Measurements from ENCODE around the gene LEFTY1. TPM values are rescaled to one million over a fixed set of nuclear protein-coding genes. Genes with fewer than 3 reads are reported as not detected.

Gene LEFTY1
- polyA plus RNA-seq, 4 donors = 2.5 to 9.3 (median 6.0) TPM

DNA sequence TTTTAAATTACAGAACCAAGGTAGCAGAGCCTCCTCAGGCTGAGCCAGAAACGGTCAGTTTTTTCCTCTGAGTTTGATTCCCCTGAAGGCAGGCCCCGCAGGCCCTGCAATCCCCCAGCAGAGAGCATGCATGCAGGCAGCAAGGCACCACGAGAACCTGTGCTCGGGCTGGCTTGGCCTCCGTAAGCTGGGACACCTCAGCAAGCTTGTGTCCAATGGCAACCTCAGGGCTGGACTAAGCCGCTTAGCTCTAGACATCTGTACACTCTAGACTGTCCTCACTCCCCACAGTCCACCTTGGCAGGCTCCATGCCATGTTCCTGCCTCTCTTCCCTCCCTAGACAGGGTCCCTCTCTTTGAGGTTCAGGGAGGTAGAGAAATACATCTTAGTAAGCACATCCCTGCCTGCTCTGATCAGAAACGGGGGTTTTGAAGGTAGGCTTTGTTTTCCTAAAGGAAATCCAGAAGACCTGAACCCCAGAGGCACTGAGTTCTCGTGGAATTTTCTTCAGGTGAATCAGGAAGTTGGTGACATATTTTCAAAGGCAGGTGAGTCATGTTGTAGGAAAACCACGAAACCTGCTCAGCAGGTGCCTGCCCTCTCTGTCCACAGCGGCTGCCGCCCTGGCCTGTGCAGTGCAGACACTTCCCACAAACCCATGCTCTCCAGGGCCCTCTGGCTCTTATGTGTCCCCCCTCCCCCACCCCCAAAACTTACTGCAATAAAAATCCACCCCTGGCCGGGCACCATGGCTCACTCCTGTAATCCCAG lies 13.7 kb downstream of the LEFTY1 start:
- DNase-seq (ENCODE audit: low read depth in 4 of 4, low spot score in 2 of 4) = no peak

DNA sequence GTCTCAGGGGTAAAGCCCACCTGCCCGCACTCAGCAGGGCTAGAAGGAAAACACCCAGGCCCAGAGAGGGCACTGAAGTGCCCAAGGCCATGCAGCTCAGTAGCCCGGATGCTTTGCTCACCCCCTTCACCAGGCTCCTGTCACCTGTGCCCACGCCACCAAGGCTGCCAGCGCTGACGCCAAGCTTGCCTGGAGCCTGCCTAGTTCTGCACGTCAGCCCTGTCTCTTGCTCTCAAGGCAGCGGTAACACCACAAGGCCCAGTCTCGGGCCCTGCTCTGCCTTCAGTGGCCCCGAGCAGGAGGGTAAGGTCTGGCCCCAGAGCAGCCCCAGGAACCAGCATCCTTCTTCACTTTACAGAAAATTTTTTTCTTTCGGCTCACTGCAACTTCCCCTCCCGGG lies 14.5 kb downstream of the LEFTY1 start:
- no peak for DNase-seq (ENCODE audit: low read depth in 4 of 4, low spot score in 2 of 4)

DNA sequence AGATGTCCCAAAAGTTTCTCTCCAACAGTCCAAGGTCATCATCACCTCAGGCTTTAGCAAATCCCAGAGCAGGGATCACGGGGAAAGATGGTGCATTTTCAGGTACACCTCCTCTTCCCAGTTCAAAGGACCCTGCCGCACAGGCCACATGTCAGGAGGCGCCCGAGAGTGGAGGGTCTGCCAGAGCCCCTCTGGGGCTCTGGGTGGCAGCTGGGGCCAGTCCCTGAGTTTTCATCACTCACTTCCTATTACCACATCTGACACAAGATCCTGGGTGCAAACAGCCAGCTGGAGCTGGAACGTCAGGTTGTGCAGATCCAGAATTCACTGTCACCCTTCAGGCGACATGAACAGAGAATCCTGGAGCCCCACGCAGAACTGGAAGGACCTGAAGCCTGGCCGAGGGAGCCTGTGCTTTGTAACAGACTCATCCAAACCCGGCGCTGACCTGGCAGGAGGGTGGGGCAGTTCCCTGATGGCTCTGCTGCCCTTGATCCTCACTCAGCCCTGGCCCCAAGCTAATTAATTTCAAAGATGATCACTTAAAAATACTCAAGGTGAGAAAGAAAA lies 15.6 kb downstream of the LEFTY1 start:
- DNase-seq (ENCODE audit: low read depth in 4 of 4, low spot score in 2 of 4) = no peak

DNA sequence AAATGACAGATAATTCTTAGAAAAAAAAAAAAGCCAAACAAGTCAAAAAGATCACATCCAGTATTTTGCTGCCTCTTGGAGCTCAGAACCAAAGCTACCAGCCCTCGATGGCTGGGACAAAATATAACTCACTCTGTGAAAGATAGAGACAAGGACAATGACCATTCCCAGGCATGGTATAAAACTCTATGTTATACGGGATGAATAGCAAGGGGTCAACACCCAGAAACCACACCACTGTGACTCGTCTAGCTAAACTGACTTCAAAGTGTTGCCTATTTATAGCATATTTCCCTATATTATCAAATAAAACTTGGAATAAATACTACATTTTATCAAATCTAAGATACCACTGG lies 16.9 kb downstream of the LEFTY1 start:
- no peak for DNase-seq (ENCODE audit: low read depth in 4 of 4, low spot score in 2 of 4)

DNA sequence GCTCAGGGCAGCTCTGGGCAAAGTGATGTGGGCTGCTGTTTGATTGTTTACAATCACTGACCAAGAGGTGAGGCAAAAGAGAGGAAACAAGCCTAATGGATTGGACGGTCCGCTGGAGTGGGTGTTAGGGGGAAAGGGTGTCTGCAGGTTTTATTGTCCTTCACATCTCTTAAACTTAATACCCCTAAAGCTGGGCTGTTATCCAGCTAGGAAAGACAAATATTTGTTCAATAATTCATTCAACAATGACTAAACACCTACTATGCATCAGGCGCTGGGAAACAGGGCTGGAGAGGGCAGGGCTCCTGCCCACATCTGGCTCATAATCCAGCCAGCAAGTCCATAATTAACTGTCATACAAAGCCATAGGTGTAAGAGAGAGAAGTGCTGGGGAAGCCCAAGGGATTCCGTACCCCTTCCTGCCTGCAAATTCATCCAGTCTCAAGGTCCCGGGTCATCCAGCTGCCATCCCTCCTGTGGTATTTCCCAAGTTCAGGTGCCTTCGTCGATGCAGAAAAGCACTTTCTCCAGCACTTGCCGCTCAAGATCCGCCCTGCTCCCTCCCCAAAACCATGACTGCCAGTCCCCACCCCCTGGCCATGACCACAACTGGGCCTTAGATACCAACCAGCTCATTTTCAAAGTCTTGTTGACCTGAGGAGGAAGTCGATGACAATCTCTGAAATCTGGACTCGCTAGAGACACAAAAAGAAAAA lies 17.4 kb downstream of the LEFTY1 start:
- DNase-seq (ENCODE audit: low read depth in 4 of 4, low spot score in 2 of 4) = no peak

DNA sequence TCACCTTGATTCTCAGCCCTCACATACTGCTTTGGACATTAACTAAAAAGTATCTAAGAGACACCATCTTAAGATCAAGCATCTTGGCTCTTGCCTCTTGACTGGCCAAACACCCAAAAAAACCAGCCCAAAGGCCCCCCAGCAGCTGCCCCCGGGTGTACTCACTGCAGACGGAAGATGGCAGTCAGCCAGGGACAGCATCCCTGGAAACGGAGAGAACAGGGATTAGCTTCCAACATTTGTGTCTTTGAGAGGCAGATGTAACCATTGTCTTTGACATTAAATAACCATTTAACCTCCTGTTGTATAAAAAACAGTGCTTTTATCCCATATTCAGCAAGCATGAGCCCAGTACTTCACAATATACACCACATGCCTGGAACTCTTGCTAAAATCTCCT lies 18.0 kb downstream of the LEFTY1 start:
- DNase-seq (ENCODE audit: low read depth in 4 of 4, low spot score in 2 of 4) = no peak

DNA sequence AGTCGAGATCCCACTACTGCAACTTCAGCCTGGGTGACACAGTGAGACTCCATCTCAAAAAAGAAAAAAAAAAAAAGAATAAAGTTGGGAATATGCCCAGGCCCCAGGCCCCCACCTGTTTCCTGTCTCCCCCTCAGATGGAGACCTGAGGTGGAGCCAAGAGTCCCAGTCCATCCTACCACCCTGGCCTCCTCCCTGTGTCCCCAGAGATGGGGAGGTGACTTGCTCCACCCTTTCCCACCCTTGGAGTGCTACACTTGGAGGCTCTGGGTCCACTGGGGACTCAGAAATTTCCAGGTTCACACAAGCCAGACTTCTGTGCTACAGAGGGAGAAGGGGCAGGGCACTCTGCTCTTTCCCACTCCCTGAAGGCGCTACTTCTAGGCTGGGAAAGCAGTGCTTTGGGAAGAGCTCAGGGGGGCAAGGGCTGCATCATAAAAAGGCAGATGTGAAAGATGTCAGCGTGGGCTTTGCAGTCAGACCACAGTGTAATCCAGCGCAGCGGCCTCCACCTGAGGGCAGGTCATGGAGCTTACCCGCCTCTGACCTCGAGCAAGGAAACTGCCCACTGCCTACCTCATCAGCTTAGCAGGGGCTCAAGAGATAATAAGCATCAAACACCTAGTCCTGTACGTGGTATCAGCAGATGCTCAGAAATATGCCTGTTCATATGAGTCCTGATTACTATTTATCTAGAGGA lies 20.2 kb downstream of the LEFTY1 start:
- DNase-seq (ENCODE audit: low read depth in 4 of 4, low spot score in 2 of 4) = no peak

DNA sequence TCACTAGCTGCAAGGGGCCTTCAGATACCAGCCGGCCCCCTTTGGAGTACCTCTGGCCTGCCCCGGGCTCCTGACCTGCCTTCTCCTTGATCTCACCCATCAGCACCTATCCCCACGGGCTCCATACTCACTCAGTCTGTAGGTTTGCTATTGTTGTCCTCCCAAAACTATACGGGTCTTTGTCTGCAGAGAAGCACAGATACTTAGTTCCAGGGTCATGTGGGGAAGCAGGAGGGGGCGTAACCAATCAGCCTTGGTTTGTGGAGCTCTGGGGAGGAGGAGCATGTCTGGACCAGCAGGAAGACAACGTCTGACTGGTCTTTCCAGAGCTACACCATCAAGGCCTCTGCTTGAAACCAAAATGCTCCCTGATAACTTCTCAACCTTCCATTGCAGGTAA lies 22.0 kb downstream of the LEFTY1 start:
- DNase-seq (ENCODE audit: low read depth in 4 of 4, low spot score in 2 of 4) = no peak

DNA sequence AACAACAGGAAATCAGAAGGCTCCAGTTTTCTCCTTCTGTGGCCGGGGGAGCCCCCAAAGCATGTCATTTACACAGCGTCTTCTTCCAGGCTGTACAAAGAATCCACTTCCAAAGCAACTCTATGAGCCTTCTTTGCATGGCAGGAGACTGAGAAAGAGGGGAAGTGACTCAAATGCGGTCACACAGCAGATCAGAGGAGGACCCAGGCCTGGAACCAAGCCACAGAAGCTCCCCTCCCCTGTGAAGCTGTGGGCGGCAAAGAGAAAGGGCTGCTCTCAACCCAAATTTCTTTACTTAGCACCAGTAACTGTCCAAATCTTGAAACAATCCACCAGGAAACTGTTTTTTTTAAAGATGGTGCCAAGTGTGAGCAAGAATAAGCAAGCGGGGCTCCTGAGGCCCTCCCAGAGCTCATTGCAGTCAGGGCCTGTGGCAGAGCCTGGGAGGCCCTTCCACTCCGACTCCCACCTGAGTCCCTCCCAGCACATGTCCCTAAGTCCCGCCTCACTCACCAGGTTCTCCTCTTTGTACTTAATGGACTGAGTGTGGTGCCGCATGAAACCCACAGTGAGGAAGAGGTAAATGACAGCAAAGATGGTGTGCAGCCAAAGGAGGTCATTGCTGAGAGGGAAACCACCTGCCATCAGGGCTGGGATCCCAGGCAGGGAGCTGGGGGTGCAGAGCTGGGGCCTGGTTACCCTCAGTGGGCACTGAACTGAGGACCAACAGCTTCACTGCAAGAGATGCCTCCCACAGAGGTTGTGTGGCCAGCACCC lies 22.7 kb downstream of the LEFTY1 start:
- no peak for DNase-seq (ENCODE audit: low read depth in 4 of 4, low spot score in 2 of 4)

DNA sequence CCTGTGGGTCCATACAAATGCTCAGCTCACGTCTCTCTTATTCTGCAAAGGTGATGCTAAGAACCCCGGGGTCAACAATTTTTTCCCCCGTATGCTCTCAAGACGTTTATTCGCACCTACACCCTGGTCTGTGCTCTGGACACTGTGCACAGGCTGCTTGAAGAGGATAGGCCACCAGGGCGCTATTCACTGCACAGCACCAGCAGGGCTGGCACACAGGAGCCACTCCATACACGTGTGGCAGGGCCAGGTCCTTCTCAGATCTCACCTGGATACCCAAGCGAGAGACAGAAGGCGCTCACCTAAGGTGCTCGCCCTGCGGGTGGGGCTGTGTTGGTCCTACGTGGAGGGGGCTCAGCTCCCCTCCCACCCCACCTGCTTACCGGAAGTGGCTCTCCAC lies 23.4 kb downstream of the LEFTY1 start:
- DNase-seq (ENCODE audit: low read depth in 4 of 4, low spot score in 2 of 4) = no peak

DNA sequence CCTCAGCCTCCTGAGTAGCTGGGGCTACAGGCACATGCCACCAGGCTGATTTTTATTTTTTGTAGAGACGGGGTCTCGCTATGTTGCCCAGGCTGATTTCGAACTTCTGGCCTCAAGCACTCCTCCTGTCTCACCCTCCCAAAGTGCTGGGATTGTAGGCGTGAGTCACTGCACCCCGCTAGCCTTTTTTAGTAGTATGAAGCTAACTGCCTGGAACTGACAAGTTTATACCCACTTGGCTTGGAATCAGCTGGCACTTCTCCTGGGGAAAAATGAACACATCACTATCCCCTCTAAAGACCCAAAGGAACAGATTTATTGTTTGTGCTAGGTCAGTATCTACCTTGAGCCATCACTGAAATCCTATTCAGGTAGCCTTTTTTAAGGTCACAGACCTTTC lies 25.8 kb downstream of the LEFTY1 start:
- no peak for DNase-seq (ENCODE audit: low read depth in 4 of 4, low spot score in 2 of 4)

DNA sequence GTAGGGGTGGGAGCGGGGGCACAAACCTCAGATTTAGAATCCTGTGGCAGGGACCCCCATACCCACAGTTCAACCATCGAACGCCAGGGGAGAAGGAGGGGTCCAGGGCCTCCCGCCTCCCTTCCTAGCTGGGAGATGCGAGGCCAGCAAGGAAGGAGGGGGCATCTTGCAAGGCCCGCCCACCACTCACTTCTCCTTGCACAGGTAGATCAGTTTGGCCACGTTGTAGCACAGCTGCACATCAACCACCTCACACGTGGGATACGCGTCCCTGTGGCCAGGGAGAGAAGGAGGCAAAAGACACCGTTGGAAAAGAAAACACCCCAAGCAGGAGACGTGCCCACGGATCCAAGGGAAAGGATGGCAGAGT lies 26.4 kb downstream of the LEFTY1 start:
- no peak for DNase-seq (ENCODE audit: low read depth in 4 of 4, low spot score in 2 of 4)

DNA sequence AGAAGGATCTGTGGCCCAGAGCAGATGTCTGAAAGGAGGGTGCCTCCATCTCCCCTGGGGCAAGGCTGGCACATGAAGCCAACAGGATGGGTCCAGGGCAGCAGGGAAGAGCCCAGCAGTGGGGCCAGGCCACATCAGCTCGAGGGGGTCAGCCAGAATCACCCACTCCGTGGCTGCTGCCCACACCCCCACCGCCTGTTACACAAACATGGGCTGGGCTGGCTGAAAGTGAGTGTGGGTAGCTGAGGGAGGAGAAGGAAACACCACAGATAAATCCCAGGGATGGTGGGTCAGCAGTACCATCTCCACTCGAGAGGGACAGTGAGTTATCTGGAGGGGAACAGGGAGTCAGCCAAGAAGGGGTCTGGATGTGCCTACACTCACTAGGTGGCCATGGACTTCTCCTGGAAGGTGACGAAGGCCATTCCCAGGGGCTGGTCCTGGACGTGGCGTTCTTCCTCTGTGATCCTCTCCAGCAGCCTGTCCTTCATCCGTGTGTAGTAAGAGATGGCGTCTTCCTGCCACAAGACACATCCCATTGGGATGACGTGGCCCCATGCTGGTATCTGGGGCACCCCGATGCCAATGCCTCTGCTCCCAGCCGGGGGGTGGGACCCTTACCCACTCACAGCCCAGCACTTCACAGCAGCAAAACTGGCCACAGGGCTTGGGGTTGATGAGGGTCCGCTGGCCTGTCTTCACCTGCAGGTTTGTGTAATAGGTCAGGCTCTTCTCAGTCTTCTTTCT lies 26.9 kb downstream of the LEFTY1 start:
- DNase-seq (ENCODE audit: low read depth in 4 of 4, low spot score in 2 of 4) = no peak

DNA sequence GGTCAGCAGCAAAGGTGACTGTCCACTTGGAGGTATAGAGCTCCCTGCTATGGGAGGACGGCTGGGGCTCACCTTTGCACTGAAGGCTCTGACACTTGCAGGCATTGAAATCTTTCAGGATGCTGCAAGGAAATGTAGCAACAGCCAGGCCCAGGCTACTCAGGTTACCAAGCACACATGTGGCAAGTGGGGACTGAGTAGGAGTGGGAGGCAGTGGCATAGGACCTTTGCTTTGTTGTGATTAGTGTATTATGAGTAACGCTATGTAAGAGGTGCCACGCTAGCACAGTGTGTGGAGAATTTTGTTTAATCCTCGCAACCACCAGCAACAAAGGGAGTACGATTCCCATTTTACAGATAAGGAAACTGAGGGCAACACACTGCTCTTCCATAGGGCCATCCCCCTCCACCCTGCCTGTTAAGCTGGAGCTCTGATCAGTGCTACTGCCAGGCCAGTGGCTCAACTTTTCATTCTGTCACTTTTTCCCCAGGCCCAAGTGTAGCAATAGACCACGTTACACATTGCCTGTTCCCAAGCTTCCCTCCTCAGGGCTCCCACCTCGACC lies 28.0 kb downstream of the LEFTY1 start:
- no peak for DNase-seq (ENCODE audit: low read depth in 4 of 4, low spot score in 2 of 4)

DNA sequence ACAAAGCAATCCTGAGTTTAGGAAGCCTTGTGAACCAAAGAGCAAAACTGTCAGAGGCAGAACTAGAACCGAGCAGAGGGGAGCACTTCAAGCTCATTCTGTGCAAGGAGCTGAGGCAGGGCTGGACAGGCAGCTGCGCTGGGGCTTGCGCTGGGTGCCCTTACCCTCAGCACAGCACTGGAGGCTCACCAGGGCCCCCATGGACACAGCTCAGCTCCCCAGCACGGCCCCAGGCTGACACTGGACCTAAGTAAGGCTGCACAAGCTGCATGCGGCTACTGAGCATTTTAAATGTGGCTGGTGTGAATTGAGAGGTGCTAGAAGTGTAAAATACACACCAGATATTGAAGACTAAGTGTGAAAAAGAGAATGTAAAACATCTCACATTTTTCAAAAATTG lies 28.8 kb downstream of the LEFTY1 start:
- DNase-seq (ENCODE audit: low read depth in 4 of 4, low spot score in 2 of 4) = no peak

DNA sequence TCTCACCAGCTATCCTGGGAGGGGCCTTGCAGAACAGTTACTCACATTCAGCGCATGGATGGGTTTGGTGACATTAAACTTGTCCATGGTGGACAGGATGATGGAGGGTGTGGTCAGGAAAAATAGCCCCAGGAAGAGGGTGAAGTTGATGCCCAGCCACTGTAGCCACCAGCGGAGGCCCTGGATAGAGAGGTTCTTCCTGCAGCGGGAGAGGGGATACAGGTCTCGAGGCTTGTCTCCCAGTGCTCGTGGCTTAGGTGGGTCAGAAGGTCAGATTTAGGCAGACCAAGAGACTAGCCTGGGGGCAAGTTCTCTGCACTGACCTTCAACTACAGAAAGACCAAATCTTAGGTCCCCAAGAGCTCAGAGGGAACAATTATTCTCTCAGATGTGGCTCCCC lies 29.8 kb downstream of the LEFTY1 start:
- DNase-seq (ENCODE audit: low read depth in 4 of 4, low spot score in 2 of 4) = no peak

DNA sequence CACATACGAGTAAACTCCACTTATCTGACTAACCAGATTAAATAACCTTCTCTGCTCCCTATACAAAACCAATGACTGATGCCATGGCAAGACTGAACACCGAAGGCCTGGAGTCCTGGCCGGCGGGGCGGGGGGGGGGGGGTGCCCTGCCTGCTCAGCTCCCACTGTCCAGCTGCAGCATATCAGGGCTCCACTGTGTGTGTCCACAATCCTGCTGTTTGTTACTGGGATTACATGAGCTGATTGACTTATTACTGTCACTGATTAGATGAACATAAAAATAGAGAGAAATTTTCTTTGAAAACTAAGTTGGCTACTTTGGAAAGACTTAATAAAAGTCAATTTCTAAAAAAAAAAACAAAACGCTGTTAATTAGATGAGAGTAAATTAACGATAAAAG lies 31.7 kb downstream of the LEFTY1 start:
- DNase-seq (ENCODE audit: low read depth in 4 of 4, low spot score in 2 of 4) = no peak

DNA sequence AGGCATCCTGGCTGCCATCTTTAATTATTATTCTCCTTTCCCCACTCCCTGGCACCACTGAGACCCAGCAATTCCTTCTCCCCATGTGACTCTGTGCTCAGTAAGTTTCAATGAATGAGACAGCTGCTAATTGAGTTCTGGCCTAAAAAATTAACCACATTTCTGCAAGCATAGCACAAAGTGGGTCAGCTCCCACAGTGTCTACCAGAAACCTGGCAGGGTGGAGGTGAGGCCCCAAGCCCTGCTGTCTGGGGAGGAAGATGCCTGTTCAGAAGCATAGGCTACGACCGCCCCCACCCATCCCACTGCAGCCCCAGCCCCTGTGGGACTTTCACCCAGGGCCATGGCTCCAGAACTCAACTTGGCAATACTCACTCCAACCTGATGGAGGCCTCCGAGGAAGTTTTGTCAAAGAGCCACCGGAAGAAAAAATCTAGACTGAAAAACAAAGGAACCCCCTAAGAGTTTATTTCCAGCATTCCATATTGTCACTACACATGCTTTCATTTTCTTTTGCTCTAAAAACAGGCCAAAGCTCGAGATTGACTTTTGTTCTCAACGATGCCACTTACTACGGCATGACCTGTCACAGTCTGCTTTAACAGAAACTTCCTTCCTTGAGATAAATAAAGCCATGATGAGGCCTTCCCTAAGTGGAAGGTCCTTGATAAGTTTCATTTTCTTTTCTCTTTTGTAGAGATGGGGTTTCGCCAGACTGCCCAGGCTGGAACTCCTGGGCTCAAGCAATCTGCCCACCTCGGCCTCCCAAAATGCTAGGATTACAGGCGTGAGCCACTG lies 33.2 kb downstream of the LEFTY1 start:
- no peak for DNase-seq (ENCODE audit: low read depth in 4 of 4, low spot score in 2 of 4)

DNA sequence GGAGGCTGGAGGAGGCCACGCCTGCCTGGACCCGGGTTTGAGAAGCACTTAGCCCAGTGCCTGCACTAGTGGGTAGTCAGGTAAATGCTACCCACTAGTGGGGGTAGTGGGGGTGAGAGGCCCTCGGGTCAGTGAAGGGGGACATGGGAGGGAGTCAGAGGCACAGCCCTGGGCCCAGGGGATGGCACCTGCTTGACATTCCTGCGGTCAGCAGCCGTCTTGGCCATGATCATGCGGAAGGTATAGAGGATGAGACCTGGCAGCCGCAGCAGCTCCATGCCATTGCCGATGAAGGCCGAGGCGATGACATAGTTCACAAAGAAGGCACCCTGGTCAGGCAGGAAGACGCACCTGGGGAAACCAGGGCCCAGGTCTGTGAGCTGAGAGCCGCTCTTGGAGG lies 35.5 kb downstream of the LEFTY1 start:
- DNase-seq (ENCODE audit: low read depth in 4 of 4, low spot score in 2 of 4) = no peak
